SH-SY5Y (cell line): ENCODE results near the gene RNF157.

Experiments
- GATA2 ChIP-seq: IDR thresholded peaks from 2 replicates; pipeline ENCODE4 v1.6.1; 2011; ENCODE audit warnings: mild to moderate bottlenecking, low read depth, low read length
- GATA3 ChIP-seq: IDR thresholded peaks from 2 replicates; pipeline ENCODE4 v1.6.1; 2011; ENCODE audit warnings: low read depth, mild to moderate bottlenecking, low read length, moderate library complexity

The RNF157 gene

GRCh38 chr17:76264425-76264754 is 24.1 kb upstream of the RNF157 start:
- TF ChIP-seq GATA2 (no peak), GATA3 (no peak)

- TF ChIP-seq GATA3 (no peak), GATA2 (no peak)
Measured at GRCh38 chr17:76263896-76264295, 23.6 kb upstream of the RNF157 start.

- no peak for TF ChIP-seq GATA3
- TF ChIP-seq GATA2 = no peak
Measured at GRCh38 chr17:76262732-76263344, 22.5 kb upstream of the RNF157 start.

- no peak for TF ChIP-seq GATA2
- TF ChIP-seq GATA3 = no peak
Measured at GRCh38 chr17:76261421-76262215, 21.3 kb upstream of the RNF157 start.

- TF ChIP-seq GATA2 (no peak), GATA3 (no peak)
Measured at GRCh38 chr17:76260669-76261068, 20.4 kb upstream of the RNF157 start.

GRCh38 chr17:76260220-76260619 is 19.9 kb upstream of the RNF157 start:
- TF ChIP-seq GATA3 (no peak), GATA2 (no peak)

GRCh38 chr17:76255801-76256429 is 15.6 kb upstream of the RNF157 start:
- TF ChIP-seq GATA2 = no peak
- TF ChIP-seq GATA3 = no peak

GRCh38 chr17:76254275-76254674 is 14.0 kb upstream of the RNF157 start:
- TF ChIP-seq GATA2 (no peak), GATA3 (no peak)

GRCh38 chr17:76253841-76254240 is 13.5 kb upstream of the RNF157 start:
- TF ChIP-seq GATA3 = no peak
- no peak for TF ChIP-seq GATA2

- TF ChIP-seq GATA3 = no peak
- TF ChIP-seq GATA2 = no peak
Measured at GRCh38 chr17:76252040-76252954, 12.0 kb upstream of the RNF157 start.

GRCh38 chr17:76251478-76252039 is 11.3 kb upstream of the RNF157 start:
- TF ChIP-seq GATA3 (no peak), GATA2 (no peak)

GRCh38 chr17:76250141-76250540 is 9.8 kb upstream of the RNF157 start:
- no peak for TF ChIP-seq GATA3
- TF ChIP-seq GATA2 = no peak

- TF ChIP-seq GATA2 = no peak
Measured at GRCh38 chr17:76248013-76248782, 7.9 kb upstream of the RNF157 start.

- TF ChIP-seq GATA3 (no peak), GATA2 (no peak)
Measured at GRCh38 chr17:76247304-76247703, 7.0 kb upstream of the RNF157 start.
